B cell (primary cell): Measurements from ENCODE around the gene UBE2E3. TPM values are rescaled to one million over a fixed set of nuclear protein-coding genes. Genes with fewer than 3 reads are reported as not detected.

Experiments used
- ATAC-seq: fragments of 200-7000 bp; cut with Tn5 transposase; one replicate; pipeline ENCODE4 v1.10.0; 2021; ENCODE audit warnings: low read depth, mild to moderate bottlenecking, moderate number of reproducible peaks, moderate library complexity
- CTCF ChIA-PET: fragments of 350-600 bp; sonication (Branson Sonifier 250); formaldehyde crosslinking; loops from one replicate; lab custom pipeline; 2021; ENCODE audit warnings: antibody characterized with exemption, inconsistent platforms; lab: Charles Lee
- POLR2A ChIA-PET: fragments of 350-600 bp; sonication (Branson Sonifier 250); formaldehyde crosslinking; loops from one replicate; lab custom pipeline; 2021; ENCODE audit warnings: antibody characterized with exemption; lab: Charles Lee
- DNase-seq: peaks from one replicate; pipeline ENCODE4 v3.0.0; 2013
- H2AFZ ChIP-seq: 2 replicates; pipeline ENCODE4 v1.6.1; 2012; ENCODE audit warnings: mild to moderate bottlenecking, low read depth, low read length; ENCODE audit not compliant: insufficient read depth, poor library complexity, severe bottlenecking
- H3K27ac ChIP-seq, 2 donors: 1 replicate in 1 of 2; 2 replicates in 1 of 2; pipeline ENCODE4 v1.5.1; 2012 to 2013; ENCODE audit warnings: low read length in 2 of 2, mild to moderate bottlenecking in 2 of 2, moderate library complexity in 1 of 2
- H3K27me3 ChIP-seq, 4 experiments: fragments of 200-600 bp in 1 of 4; sonication (generic) in 1 of 4; replicated peaks in 1 of 4; 1 replicate in 2 of 4; 2 replicates in 2 of 4; pipeline versions ENCODE4 v1.6.1 to v1.7.0; 2013 to 2016; ENCODE audit warnings: low read length in 3 of 4, mild to moderate bottlenecking in 2 of 4, mixed read lengths in 1 of 4, moderate library complexity in 1 of 4; ENCODE audit not compliant: insufficient read depth in 4 of 4, control insufficient read depth in 3 of 4; ENCODE audit errors: control extremely low read depth in 1 of 4
- H3K36me3 ChIP-seq, 2 experiments: replicated peaks in 1 of 2; 1 replicate in 1 of 2; 2 replicates in 1 of 2; pipeline versions ENCODE4 v1.6.1 to v1.7.1; 2013; ENCODE audit warnings: low read length in 1 of 2; ENCODE audit not compliant: insufficient read depth in 2 of 2, control insufficient read depth in 1 of 2; ENCODE audit errors: control extremely low read depth in 1 of 2, extremely low read depth in 1 of 2
- H3K4me1 ChIP-seq, 2 donors: fragments of 200-600 bp in 1 of 2; sonication (generic) in 1 of 2; 1 replicate in 1 of 2; 2 replicates in 1 of 2; pipeline versions ENCODE4 v1.5.1 to v1.6.1; 2013 to 2017; ENCODE audit warnings: low read length in 2 of 2; ENCODE audit not compliant: control insufficient read depth in 2 of 2, insufficient read depth in 2 of 2
- H3K4me2 ChIP-seq: replicated peaks from 2 replicates; pipeline ENCODE3; 2012; ENCODE audit warnings: mild to moderate bottlenecking, low read depth, low read length; ENCODE audit not compliant: poor library complexity, severe bottlenecking
- H3K4me3 ChIP-seq, 5 experiments: fragments of 200-600 bp in 1 of 5; sonication (generic) in 1 of 5; 1 replicate in 3 of 5; 2 replicates in 2 of 5; pipeline versions ENCODE4 v1.5.1 to v1.7.0; 2011 to 2016; ENCODE audit warnings: low read length in 4 of 5, mild to moderate bottlenecking in 4 of 5, low read depth in 2 of 5, control low read depth in 1 of 5, moderate library complexity in 1 of 5; ENCODE audit not compliant: insufficient read depth in 1 of 5; ENCODE audit errors: control extremely low read depth in 1 of 5, extremely low read depth in 1 of 5
- H3K79me2 ChIP-seq: fragments of 200-600 bp; sonication (generic); one replicate; pipeline ENCODE4 v1.6.0; 2016; ENCODE audit warnings: low read length; ENCODE audit not compliant: control insufficient read depth, insufficient read depth
- H3K9ac ChIP-seq: fragments of 200-600 bp; sonication (generic); 2 replicates; pipeline ENCODE4 v1.6.1; 2017; ENCODE audit warnings: mild to moderate bottlenecking, low read length, moderate library complexity
- H3K9me3 ChIP-seq, 3 donors: one replicate each; pipeline versions ENCODE4 v1.6.1 to v1.7.1; 2013; ENCODE audit warnings: low read length in 2 of 3; ENCODE audit not compliant: control insufficient read depth in 2 of 3, insufficient read depth in 1 of 3; ENCODE audit errors: control extremely low read depth in 1 of 3
- H4K20me1 ChIP-seq: 2 replicates; pipeline ENCODE4 v1.6.0; 2012; ENCODE audit warnings: mild to moderate bottlenecking, low read length; ENCODE audit not compliant: insufficient read depth, control insufficient read depth, poor library complexity, severe bottlenecking
- H3K27ac Mint-ChIP-seq: one replicate; pipeline ENCODE4 v1.8.0; 2021; ENCODE audit warnings: mixed read lengths
- H3K27me3 Mint-ChIP-seq: one replicate; pipeline ENCODE4 v1.8.0; 2021; ENCODE audit warnings: mixed read lengths
- H3K4me1 Mint-ChIP-seq: one replicate; pipeline ENCODE4 v1.8.0; 2021; ENCODE audit warnings: mixed read lengths
- H3K4me3 Mint-ChIP-seq: one replicate; pipeline ENCODE4 v1.8.0; 2021; ENCODE audit warnings: mixed read lengths
- H3K9me3 Mint-ChIP-seq: one replicate; pipeline ENCODE4 v1.8.0; 2022; ENCODE audit warnings: mixed read lengths; ENCODE audit not compliant: insufficient read depth
- EZH2 ChIP-seq: IDR thresholded peaks from 2 replicates; pipeline ENCODE4 v1.6.1; 2012; ENCODE audit warnings: borderline replicate concordance, low read depth, mild to moderate bottlenecking, moderate library complexity, low read length; ENCODE audit not compliant: insufficient read depth, poor library complexity, severe bottlenecking
- WGBS: methylation state at CpG from one replicate; pipeline ENCODE4 v1.1.5; 2013; ENCODE audit warnings: missing lambda C conversion rate; ENCODE audit not compliant: insufficient coverage; 5-methylcytosine and 5-hydroxymethylcytosine counted together
- intact Hi-C: fragments of 100-400 bp; cut with micrococcal nuclease; formaldehyde crosslinking; loops from one replicate; pipeline ENCODE4 v1.10.0; 2022
- polyA plus RNA-seq: library from polyadenylated mRNA; depleted of rRNA; stranded (reverse); fragments of >200 nt; gene quantifications from 2 replicates; pipeline ENCODE4 v1.2.3, GENCODE V29; 2012
- total RNA-seq, 2 donors: library from RNA; stranded (reverse); fragments of 120-200 nt in 1 of 2; gene quantifications; 1 replicate in 1 of 2; 2 replicates in 1 of 2; pipeline versions ENCODE4 v1.2.3 to v1.2.4, GENCODE V29; 2013 to 2022
- TF ChIP-seq, protein P1 (sequence below): fragments of 200-600 bp; IDR thresholded peaks from one replicate; pipeline ENCODE4 v1.8.0; 2022; ENCODE audit warnings: antibody characterized with exemption, mild to moderate bottlenecking

UBE2E3 gene
- total and polyA plus RNA-seq, 2 donors (not counting 1 experiment from before 2014, with no cell fraction given), result 26.7 to 31.6 TPM

GRCh38 chr2:180960982-180961381 is 19.4 kb upstream of the UBE2E3 start:
- Mint-ChIP-seq H3K27ac (no peak overlapping the region), H3K4me3 (no peak overlapping the region), H3K9me3 (no peaks in the 10 kb centered on the region), H3K4me1 (no peaks in the 10 kb centered on the region), H3K27me3 (peaks cover 21% of the 10 kb centered on the region)
- DNase-seq (no peak), ATAC-seq (no peak)
- Histone ChIP-seq H3K9ac (no peak overlapping the region), H3K36me3 (no peaks in the 10 kb centered on the region), H3K4me3 (no peak overlapping the region), H3K79me2 (no peaks in the 10 kb centered on the region), H3K4me1 (no peaks in the 10 kb centered on the region), H3K9me3 (no peaks in the 10 kb centered on the region), H2AFZ (no peak overlapping the region), H3K27me3 (no peaks in the 10 kb centered on the region), H4K20me1 (no peaks in the 10 kb centered on the region), H3K27ac (no peak overlapping the region), H3K4me2 (no peak overlapping the region)
- WGBS, result no CpG with 5 or more reads among the region's 3 CpGs
- intact Hi-C loops, result no loop called here
- TF ChIP-seq, protein P1, sequence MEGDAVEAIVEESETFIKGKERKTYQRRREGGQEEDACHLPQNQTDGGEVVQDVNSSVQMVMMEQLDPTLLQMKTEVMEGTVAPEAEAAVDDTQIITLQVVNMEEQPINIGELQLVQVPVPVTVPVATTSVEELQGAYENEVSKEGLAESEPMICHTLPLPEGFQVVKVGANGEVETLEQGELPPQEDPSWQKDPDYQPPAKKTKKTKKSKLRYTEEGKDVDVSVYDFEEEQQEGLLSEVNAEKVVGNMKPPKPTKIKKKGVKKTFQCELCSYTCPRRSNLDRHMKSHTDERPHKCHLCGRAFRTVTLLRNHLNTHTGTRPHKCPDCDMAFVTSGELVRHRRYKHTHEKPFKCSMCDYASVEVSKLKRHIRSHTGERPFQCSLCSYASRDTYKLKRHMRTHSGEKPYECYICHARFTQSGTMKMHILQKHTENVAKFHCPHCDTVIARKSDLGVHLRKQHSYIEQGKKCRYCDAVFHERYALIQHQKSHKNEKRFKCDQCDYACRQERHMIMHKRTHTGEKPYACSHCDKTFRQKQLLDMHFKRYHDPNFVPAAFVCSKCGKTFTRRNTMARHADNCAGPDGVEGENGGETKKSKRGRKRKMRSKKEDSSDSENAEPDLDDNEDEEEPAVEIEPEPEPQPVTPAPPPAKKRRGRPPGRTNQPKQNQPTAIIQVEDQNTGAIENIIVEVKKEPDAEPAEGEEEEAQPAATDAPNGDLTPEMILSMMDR, result no peak
- no peak for TF ChIP-seq EZH2
- ChIA-PET CTCF (no interaction called here), POLR2A (no interaction called here)

DNA sequence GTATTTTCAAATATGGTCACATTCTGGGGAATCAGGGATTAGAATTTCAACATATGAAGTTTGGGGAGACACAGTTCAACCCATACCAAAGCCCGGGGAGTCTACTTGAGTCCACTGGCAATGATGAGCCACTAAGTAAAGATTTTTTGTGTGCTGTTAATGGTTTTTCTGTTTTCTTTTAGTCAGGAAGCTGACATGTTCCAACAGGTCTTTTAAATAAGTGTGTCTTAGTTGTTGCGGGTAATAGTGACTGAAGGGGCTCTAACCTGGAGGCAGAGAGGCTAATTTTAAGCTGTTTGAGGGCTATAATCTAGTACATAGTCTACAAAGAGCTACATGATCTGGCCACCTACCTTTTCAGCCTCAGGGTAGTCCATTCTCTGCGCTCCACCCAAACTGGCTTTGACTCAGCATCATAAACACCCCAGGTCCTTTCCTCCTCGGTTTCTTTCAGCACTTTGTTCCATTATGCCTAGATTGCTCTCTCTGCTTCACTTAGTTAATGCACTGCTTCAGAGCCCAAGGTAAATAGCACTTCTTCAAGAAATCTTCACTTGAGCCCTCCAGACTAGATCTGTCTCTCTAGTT is 17.6 kb upstream of the UBE2E3 start:
- 87% methylated on average over 4 of the region's 4 CpGs for WGBS
- CTCF ChIA-PET, result interaction anchor here (1.3 kb wide), 1 partner anchor 17 kb away, joined by 3 read pairs; no protein-coding TSS in a partner anchor
- intact Hi-C loops, result no loop called here

More for the DNA sequence above, 17.6 kb upstream of the UBE2E3 start:
- ATAC-seq, result no peak
- Mint-ChIP-seq H3K27me3 (peaks cover 21% of the 10 kb centered on the region), H3K27ac (no peak overlapping the region), H3K9me3 (no peaks in the 10 kb centered on the region), H3K4me3 (no peak overlapping the region), H3K4me1 (no peaks in the 10 kb centered on the region)
- TF ChIP-seq EZH2, result no peak
- TF ChIP-seq, protein P1, result no peak
- POLR2A ChIA-PET, result no interaction called here
- no peak overlapping the region for H3K27ac ChIP-seq
- no peaks in the 10 kb centered on the region for H3K4me1 ChIP-seq
- H4K20me1 ChIP-seq, result no peaks in the 10 kb centered on the region
- H3K27me3 ChIP-seq, result peaks cover 0 to 7% (median 0%) of the 10 kb centered on the region in 4 experiments
- no peaks in the 10 kb centered on the region for H3K9me3 ChIP-seq
- H3K4me2 ChIP-seq, result no peak overlapping the region
- H3K4me3 ChIP-seq, result no peak overlapping the region
- H3K36me3 ChIP-seq, result no peaks in the 10 kb centered on the region
- no peak for DNase-seq
- H2AFZ ChIP-seq, result no peak overlapping the region
- H3K79me2 ChIP-seq, result no peaks in the 10 kb centered on the region
- no peak overlapping the region for H3K9ac ChIP-seq
